GM23248 (cell line): Measurements from ENCODE around the gene HBA1. TPM values are rescaled to one million over a fixed set of nuclear protein-coding genes. Genes with fewer than 3 reads are reported as not detected.
"Not testable (repeated sequence)": the region's sequence is repeated elsewhere in the genome, so short reads cannot be mapped to it uniquely, and the experiment has no call there.

Source experiments
- DNase-seq: peaks from one replicate; pipeline ENCODE4 v3.0.0-alpha.2; 2015
- H2AFZ ChIP-seq: fragments of 200-600 bp; sonication (generic); 2 replicates; pipeline ENCODE4 v1.6.1; 2016; ENCODE audit warnings: antibody characterized with exemption
- H3F3A ChIP-seq: fragments of 200-600 bp; sonication (generic); 2 replicates; pipeline ENCODE4 v1.6.1; 2016; ENCODE audit warnings: mild to moderate bottlenecking, antibody characterized with exemption, mixed run types; ENCODE audit not compliant: insufficient read depth
- H3K27ac ChIP-seq: fragments of 200-600 bp; sonication (generic); 2 replicates; pipeline ENCODE4 v1.5.1; 2016; ENCODE audit warnings: mild to moderate bottlenecking
- H3K27me3 ChIP-seq: fragments of 200-600 bp; sonication (generic); replicated peaks from 2 replicates; pipeline ENCODE4 v1.6.1; 2016; ENCODE audit warnings: mild to moderate bottlenecking; ENCODE audit not compliant: insufficient read depth
- H3K36me3 ChIP-seq: fragments of 200-600 bp; sonication (generic); 2 replicates; pipeline ENCODE4 v1.6.1; 2016; ENCODE audit warnings: low read depth, mild to moderate bottlenecking
- H3K4me1 ChIP-seq: fragments of 200-600 bp; sonication (generic); 2 replicates; pipeline ENCODE4 v1.6.1; 2016; ENCODE audit warnings: mild to moderate bottlenecking; ENCODE audit not compliant: insufficient read depth
- H3K4me2 ChIP-seq: fragments of 200-600 bp; sonication (generic); one replicate; pipeline ENCODE4 v1.6.1; 2016; ENCODE audit warnings: mild to moderate bottlenecking; ENCODE audit not compliant: unreplicated experiment
- H3K4me3 ChIP-seq: fragments of 200-600 bp; sonication (generic); 2 replicates; pipeline ENCODE4 v1.5.1; 2016; ENCODE audit warnings: mild to moderate bottlenecking
- H3K79me2 ChIP-seq: fragments of 200-600 bp; sonication (generic); 2 replicates; pipeline ENCODE4 v1.6.1; 2016; ENCODE audit warnings: mild to moderate bottlenecking; ENCODE audit not compliant: insufficient read depth
- H3K9ac ChIP-seq: fragments of 200-600 bp; sonication (generic); 2 replicates; pipeline ENCODE4 v1.6.1; 2016; ENCODE audit warnings: mild to moderate bottlenecking
- H3K9me2 ChIP-seq: fragments of 200-600 bp; sonication (generic); 2 replicates; pipeline ENCODE4 v1.6.1; 2016; ENCODE audit warnings: mixed run types, mild to moderate bottlenecking, moderate library complexity; ENCODE audit not compliant: insufficient read depth
- H3K9me3 ChIP-seq: fragments of 200-600 bp; sonication (generic); one replicate; pipeline ENCODE4 v1.6.1; 2017; ENCODE audit warnings: low read depth
- H4K20me1 ChIP-seq: fragments of 200-600 bp; sonication (generic); 2 replicates; pipeline ENCODE4 v1.6.0; 2016; ENCODE audit not compliant: insufficient read depth
- EZH2 ChIP-seq: fragments of 200-600 bp; sonication (generic); IDR thresholded peaks from 2 replicates; pipeline ENCODE4 v1.6.1; 2018; ENCODE audit warnings: antibody characterized with exemption, mild to moderate bottlenecking; ENCODE audit not compliant: insufficient read depth, poor library complexity, severe bottlenecking
- EZH2phosphoT487 ChIP-seq: fragments of 200-600 bp; sonication (generic); IDR thresholded peaks from 2 replicates; pipeline ENCODE4 v1.6.1; 2018; ENCODE audit warnings: antibody characterized with exemption, moderate library complexity, mild to moderate bottlenecking, low read depth; ENCODE audit not compliant: insufficient read depth
- WGBS, 2 experiments: methylation state at CpG; one replicate each; pipeline ENCODE4 v1.1.6; 2015 to 2017; ENCODE audit warnings: low lambda C conversion rate in 2 of 2, low coverage in 1 of 2; ENCODE audit errors: missing lambda C conversion rate in 2 of 2; 5-methylcytosine and 5-hydroxymethylcytosine counted together
- in situ Hi-C: fragments of 300-500 bp; cut with MboI; formaldehyde crosslinking; loops from 2 replicates; pipeline ENCODE4 v1.15.0; 2020
- polyA plus RNA-seq: library from polyadenylated mRNA; unstranded; fragments of >200 nt; fragmentation: Nextera tagmentation; extraction: Ambion mirVana; gene quantifications from 2 replicates; pipeline ENCODE4 v1.2.1, GENCODE V29; 2016
- total RNA-seq: library from RNA; depleted of rRNA; stranded (reverse); fragments of >200 nt; shearing (Covaris generic); gene quantifications from 2 replicates; pipeline ENCODE4 v1.2.3, GENCODE V29; 2014

Gene HBA1
- total and polyA plus RNA-seq, 2 experiments from 2014 or later: not detected

DNA sequence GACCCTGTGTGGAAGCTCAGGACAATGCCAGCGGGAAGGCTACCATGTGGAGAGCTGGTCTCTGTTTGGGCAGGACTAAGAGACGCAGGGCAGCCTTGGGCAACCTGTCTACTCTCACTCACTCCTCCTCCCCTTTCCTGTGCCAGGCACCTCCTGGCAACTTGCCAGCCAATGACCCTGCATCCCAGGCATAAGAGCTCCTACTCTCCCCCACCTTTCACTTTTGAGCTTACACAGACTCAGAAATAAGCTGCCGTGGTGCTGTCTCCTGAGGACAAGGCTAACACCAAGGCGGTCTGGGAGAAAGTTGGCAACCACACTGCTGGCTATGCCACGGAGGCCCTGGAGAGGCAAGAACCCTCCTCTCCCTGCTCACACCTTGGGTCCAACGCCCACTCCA is 8.1 kb upstream of the HBA1 start:
- H3K4me2 ChIP-seq: no peak overlapping the region
- no peak overlapping the region for H3K27ac ChIP-seq
- H4K20me1 ChIP-seq: no peaks in the 10 kb centered on the region
- H3K9me3 ChIP-seq: no peaks in the 10 kb centered on the region
- no peak overlapping the region for H3K4me3 ChIP-seq
- H3K9me2 ChIP-seq: no peaks in the 10 kb centered on the region
- no peak overlapping the region for H3K9ac ChIP-seq
- H2AFZ ChIP-seq: no peak overlapping the region
- H3K79me2 ChIP-seq: no peaks in the 10 kb centered on the region
- no peaks in the 10 kb centered on the region for H3F3A ChIP-seq
- H3K36me3 ChIP-seq: no peaks in the 10 kb centered on the region
- H3K4me1 ChIP-seq: no peaks in the 10 kb centered on the region
- in situ Hi-C loops: no loop called here
- 46 to 51% methylated on average over 6 of the region's 6 CpGs for WGBS, 2 experiments
- TF ChIP-seq EZH2: no peak
- TF ChIP-seq EZH2phosphoT487: no peak
- H3K27me3 ChIP-seq: peaks cover 43% of the 10 kb centered on the region
- DNase-seq: no peak

GRCh38 chr16:169014-169413 is 7.5 kb upstream of the HBA1 start:
- in situ Hi-C loops: no loop called here
- H3K9me3 ChIP-seq: no peaks in the 10 kb centered on the region
- H3K9me2 ChIP-seq: no peaks in the 10 kb centered on the region
- H2AFZ ChIP-seq: no peak overlapping the region
- H3F3A ChIP-seq: no peaks in the 10 kb centered on the region
- no peak overlapping the region for H3K27ac ChIP-seq
- TF ChIP-seq EZH2phosphoT487 (no peak), EZH2 (no peak)
- no peaks in the 10 kb centered on the region for H3K36me3 ChIP-seq
- H3K27me3 ChIP-seq: peaks cover 43% of the 10 kb centered on the region
- no peaks in the 10 kb centered on the region for H3K79me2 ChIP-seq
- no peak overlapping the region for H3K4me3 ChIP-seq
- no peaks in the 10 kb centered on the region for H3K4me1 ChIP-seq
- DNase-seq: no peak
- H4K20me1 ChIP-seq: no peaks in the 10 kb centered on the region
- 23 to 34% methylated on average over 3 of the region's 3 CpGs for WGBS, 2 experiments
- H3K9ac ChIP-seq: no peak overlapping the region
- no peak overlapping the region for H3K4me2 ChIP-seq

- peak; percentile 39 for DNase-seq
- H3K4me1 ChIP-seq, H3K4me3 ChIP-seq, H4K20me1 ChIP-seq, H3K36me3 ChIP-seq, H3K9ac ChIP-seq, H3K9me2 ChIP-seq, H3K4me2 ChIP-seq, in situ Hi-C loops, H3K27ac ChIP-seq, H2AFZ ChIP-seq, H3F3A ChIP-seq, H3K9me3 ChIP-seq, H3K79me2 ChIP-seq: not testable (repeated sequence)
- 1 to 6% methylated on average over 4 to 5 of the region's 5 CpGs for WGBS, 2 experiments
- H3K27me3 ChIP-seq: peaks cover 50% of the 10 kb centered on the region
Observed at GRCh38 chr16:170088-170507, 6.4 kb upstream of the HBA1 start.

GRCh38 chr16:170788-171187 is 5.7 kb upstream of the HBA1 start:
- Histone ChIP-seq H3K9me3 (no peaks in the 10 kb centered on the region), H3K9me2 (no peaks in the 10 kb centered on the region)
- TF ChIP-seq EZH2 (no peak), EZH2phosphoT487 (no peak)

DNA sequence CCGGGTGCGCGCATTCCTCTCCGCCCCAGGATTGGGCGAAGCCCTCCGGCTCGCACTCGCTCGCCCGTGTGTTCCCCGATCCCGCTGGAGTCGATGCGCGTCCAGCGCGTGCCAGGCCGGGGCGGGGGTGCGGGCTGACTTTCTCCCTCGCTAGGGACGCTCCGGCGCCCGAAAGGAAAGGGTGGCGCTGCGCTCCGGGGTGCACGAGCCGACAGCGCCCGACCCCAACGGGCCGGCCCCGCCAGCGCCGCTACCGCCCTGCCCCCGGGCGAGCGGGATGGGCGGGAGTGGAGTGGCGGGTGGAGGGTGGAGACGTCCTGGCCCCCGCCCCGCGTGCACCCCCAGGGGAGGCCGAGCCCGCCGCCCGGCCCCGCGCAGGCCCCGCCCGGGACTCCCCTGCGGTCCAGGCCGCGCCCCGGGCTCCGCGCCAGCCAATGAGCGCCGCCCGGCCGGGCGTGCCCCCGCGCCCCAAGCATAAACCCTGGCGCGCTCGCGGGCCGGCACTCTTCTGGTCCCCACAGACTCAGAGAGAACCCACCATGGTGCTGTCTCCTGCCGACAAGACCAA is 4.0 kb upstream of the HBA1 start, which contains the start of gene HBA2:
HBA2 (plus strand) TSS at position 503 of the 568 bp plus-strand sequence; CDS start at position 540, 37 bp downstream.
- H3K9me2 ChIP-seq, in situ Hi-C loops, H3K36me3 ChIP-seq, H3K9me3 ChIP-seq, H3K4me3 ChIP-seq, H3F3A ChIP-seq, H3K4me1 ChIP-seq, H2AFZ ChIP-seq, H3K27ac ChIP-seq, H3K9ac ChIP-seq, H4K20me1 ChIP-seq, H3K79me2 ChIP-seq, H3K4me2 ChIP-seq, DNase-seq: not testable (repeated sequence)
- H3K27me3 ChIP-seq: peaks cover 36% of the 10 kb centered on the region
- no CpG with 5 or more reads among the region's 74 CpGs for WGBS, 2 experiments

More at GRCh38 chr16:170788-171187, 5.7 kb upstream of the HBA1 start:
- H4K20me1 ChIP-seq: no peaks in the 10 kb centered on the region
- in situ Hi-C loops: no loop called here
- 26 to 49% methylated on average over 1 of the region's 1 CpG for WGBS, 2 experiments
- H3K27me3 ChIP-seq: peaks cover 49% of the 10 kb centered on the region
- no peaks in the 10 kb centered on the region for H3K36me3 ChIP-seq
- no peaks in the 10 kb centered on the region for H3K4me1 ChIP-seq
- no peak overlapping the region for H3K4me2 ChIP-seq
- no peak overlapping the region for H3K4me3 ChIP-seq
- H2AFZ ChIP-seq: no peak overlapping the region
- H3K27ac ChIP-seq: no peak overlapping the region
- no peaks in the 10 kb centered on the region for H3F3A ChIP-seq
- H3K9ac ChIP-seq: no peak overlapping the region
- no peaks in the 10 kb centered on the region for H3K79me2 ChIP-seq
- DNase-seq: no peak

DNA sequence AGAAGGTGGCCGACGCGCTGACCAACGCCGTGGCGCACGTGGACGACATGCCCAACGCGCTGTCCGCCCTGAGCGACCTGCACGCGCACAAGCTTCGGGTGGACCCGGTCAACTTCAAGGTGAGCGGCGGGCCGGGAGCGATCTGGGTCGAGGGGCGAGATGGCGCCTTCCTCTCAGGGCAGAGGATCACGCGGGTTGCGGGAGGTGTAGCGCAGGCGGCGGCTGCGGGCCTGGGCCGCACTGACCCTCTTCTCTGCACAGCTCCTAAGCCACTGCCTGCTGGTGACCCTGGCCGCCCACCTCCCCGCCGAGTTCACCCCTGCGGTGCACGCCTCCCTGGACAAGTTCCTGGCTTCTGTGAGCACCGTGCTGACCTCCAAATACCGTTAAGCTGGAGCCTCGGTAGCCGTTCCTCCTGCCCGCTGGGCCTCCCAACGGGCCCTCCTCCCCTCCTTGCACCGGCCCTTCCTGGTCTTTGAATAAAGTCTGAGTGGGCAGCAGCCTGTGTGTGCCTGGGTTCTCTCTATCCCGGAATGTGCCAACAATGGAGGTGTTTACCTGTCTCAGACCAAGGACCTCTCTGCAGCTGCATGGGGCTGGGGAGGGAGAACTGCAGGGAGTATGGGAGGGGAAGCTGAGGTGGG is 3.1 kb upstream of the HBA1 start:
- H3K27me3 ChIP-seq: peaks cover 36% of the 10 kb centered on the region
- H3K9ac ChIP-seq, H4K20me1 ChIP-seq, H3K9me2 ChIP-seq, H3K4me2 ChIP-seq, H3F3A ChIP-seq, H3K9me3 ChIP-seq, H3K4me1 ChIP-seq, in situ Hi-C loops, H3K4me3 ChIP-seq, H3K36me3 ChIP-seq, DNase-seq, H2AFZ ChIP-seq, H3K27ac ChIP-seq, H3K79me2 ChIP-seq: not testable (repeated sequence)
- 5 to 8% methylated on average over 20 to 22 of the region's 44 CpGs for WGBS, 2 experiments
